ENCODE results near the gene SPP1.
A peak's percentile ranks its signal among the peaks of the same experiment; 100 is the strongest.
"Not testable (repeated sequence)": the region's sequence is repeated elsewhere in the genome, so short reads cannot be mapped to it uniquely, and the experiment has no call there.

Gene SPP1

DNA sequence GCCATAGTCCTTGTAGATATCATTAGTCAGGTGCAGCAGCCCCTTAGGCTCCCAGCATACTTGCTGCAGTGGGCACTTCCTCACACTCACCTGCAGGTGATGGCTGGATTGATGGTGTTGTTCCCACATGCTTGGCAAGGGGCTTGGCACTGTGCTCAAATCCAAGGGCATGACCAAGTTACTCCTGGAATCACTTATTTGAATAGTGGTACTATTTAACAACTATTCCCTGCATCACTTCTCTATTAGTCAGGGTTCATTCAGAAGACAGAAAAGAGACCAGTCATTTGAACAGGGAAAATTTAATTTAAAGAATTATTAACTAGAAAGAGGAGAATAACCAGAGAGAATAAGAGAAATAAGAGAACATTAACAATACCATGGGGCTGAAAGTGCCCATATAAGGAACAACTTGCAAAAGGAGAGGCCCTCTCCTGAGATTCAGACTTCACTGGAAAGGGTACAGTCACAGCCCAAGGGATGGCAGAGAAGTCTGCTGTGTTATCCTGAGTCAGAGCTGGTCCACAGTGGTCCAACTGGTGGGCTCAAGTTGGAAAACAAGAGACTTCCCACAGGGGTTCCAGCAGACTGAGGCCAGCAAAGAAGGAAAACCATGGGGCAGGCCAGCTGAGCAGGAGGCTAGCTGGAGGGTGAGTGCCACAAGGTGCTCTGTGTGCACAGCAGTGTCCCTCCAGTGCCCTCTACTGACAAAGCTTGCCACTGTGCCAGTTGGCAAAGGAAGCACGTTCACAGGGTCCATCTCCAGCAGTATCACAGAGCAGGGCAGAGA is 9.8 kb downstream of the SPP1 start:
- peak; percentile 21 for DNase-seq

DNA sequence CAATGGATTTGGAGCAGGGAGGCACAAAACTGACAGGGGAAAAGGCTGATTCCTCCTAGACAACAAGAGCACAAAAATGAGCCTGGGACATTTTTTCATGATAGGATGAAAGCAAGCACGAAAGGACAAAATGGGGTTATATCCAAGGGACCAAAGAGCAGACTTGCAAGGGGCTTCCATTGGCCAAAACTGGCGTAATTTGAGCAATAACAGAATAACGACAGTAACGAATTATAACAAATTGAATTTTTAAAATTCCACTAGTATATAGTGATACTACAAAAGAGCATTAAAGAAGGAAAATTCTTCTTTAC is 10.3 kb downstream of the SPP1 start:
- DNase-seq = no peak

DNA sequence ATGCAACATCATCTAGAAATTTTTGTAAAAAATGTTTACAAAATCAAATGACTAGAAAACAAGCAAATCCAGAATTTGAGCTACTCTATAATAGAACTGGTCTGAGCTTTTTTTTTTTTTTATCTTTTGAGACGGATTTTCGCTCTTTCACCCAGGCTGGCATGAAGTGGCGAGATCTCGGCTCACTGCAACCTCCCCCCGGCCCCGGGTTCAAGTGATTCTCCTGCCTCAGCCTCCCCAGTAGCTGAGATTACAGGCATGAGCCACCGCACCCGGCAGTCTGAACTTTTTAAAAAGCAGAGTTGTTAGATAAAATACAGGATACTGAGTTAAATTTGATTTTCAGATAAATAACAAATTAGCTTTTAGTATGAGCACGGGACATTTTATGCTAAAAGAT is 11.0 kb downstream of the SPP1 start:
- no peak for DNase-seq

DNA sequence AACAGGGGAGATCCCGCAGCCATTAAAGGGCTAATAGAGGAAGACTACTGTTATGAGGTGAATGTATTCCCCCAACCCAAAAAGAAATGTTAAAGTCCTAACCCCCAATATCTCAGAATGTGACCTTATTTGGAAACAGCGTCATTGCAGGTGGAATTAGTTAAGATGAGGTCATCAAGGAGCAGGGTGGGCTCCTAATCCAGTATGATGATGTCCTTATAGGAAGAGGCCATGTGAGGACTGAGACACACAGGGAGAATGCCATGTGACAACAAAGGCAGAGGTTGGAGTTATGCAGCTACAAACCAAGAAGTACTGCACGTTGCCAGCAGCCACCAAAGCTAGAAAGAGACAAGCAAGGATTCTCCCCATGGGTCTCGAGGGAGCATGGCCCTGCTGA is 14.3 kb downstream of the SPP1 start:
- DNase-seq = no peak

DNA sequence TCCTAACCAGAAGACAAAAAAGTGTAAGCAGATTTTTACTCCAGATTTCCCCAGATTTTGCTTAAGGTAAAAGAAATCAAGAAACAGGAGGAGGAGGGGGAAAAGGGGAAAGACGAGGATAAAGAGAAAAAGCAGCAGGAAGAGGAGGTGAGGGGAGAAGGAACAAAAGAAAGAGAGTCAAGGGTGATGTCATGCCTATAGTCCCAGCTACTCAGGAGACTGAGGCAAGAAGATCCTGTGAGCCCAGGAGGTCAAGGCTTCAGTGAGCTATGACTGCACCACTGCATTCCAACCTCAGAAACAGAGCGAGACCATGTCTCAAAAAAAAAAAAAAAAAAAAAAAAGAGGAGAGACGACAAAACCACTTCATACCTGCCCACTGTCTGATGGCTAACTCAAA is 19.9 kb downstream of the SPP1 start:
- no peak for DNase-seq

DNA sequence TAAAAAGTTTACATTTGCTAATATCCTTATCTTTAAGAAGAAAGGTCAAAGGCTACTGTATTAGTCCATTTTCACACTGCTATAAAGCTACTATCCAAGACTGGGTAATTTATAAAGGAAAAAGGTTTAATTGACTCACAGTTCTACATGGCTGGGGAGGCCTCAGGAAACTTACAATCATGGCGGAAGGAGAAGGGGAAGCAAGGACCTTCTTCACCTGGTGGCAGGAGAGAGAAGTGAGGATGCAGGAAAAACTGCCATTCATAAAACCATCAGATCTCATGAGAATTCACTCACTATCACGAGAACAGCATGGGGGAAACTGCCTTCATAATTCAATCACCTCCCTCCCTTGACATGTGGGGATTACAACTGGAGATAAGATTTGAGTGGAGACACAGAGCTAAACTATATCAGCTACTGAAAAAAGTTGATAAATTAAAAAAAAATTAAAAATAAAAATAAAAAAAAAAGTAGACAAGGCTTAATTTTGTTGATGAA is 23.7 kb downstream of the SPP1 start:
- not testable (repeated sequence) for DNase-seq

DNA sequence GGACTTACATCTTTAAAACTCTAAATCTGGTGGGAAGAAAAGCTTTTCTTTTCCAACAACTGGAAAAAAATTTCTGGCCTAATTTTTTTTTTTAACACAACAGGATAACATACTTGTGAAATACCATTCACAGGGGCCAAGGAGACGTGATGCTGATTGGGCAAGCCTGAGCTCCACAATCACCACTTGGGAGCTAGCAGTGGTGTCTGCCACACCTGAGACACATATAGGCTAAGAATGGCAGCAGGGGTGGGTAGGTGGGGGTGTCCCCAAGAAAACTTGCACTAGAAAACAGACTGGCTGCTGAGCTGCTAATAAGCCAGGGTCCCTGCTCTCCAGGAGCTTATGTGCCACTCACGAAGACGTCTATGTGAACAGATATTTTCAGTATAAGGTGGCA is 26.4 kb downstream of the SPP1 start:
- no peak for DNase-seq

DNA sequence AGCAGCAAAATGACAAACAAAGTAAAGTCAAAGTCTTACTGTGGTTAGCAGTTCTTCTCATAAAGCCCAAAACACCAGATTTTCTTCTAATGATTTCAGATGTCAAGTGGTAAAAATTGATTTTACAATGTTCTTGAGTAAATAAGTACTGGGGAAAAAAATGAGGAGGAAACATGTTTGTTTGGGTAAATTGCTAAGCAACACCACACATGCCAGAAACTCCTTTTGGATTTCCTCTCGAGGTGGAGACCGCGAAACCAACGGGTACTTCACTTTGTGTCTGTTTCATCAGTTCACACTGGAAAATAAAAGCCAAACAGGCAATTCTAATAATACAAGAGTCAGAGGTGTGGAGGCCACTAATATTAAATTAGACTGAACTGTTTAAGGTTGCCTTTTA is 27.3 kb downstream of the SPP1 start:
- DNase-seq = no peak

DNA sequence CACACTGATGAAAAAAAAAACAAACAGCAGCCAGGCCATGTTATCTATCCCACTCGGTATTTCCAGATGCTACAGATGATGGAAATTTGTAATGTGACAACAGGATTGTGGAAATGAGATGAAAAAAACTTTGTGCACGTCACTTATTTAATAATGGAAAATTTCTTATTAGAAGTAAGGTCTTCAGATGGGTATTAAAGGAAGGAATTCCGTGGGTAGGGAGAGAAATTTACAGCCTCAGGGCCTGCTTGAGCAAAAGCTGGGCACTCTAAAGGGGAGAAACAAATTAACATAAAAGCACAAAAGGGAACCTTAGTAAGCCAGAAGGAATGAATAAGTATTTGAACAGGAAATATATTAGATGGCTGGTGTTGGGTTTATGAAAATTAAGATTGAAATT is 27.7 kb downstream of the SPP1 start:
- no peak for DNase-seq

DNA sequence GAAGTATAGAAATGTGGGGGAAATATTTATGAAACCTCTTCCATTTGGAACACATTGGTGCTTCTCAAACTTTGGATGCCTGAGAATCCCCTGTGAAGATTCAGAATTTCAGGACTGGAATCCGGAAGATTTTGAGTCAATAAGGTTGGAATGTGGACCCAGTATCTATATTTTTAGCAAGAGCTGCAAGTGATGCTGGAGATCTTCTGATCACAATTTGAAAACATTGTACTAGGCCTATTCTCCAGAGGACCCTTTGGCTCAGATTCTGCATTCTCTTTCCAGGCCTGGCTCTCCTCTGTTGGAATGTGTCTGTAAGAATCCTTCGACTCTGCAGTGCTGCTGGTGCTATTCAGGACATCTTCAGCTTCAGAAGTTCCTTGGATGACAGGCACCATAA is 29.6 kb downstream of the SPP1 start:
- no peak for DNase-seq

DNA sequence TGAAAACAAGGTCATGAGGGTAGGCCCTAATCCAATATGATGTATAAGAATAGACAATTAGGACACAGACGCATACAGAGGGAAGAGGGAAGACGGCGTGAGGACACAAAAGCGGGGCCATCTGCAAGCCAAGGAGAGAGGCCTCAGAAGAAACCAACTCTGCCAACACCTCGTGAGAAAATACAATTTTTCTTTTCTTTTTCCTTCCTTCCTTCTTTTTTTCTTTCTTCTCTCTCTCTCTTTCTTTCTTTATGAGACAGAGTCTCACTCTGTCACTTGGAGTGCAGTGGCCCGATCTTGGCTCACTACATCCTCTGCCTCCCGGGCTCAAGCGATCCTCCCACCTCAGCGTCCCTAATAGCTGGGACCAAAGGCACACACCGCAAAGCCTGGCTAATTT is 30.4 kb downstream of the SPP1 start:
- no peak for DNase-seq

DNA sequence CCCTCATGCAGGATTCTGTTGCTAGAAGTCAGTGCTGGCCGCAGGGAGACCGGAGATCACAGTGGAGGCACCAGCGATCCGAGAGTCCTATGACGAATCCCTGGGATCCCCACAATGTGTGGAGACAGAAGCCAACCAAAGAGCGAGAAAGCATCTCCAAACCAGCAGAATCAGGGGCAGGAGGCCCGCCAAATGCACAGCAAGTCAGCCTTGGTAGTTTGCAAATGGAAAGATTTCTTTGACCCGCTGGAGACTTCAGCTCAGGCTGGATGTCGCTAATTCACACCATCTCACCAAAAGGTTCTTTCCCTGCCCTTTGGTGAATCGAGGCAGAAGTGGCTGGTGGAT is 31.4 kb downstream of the SPP1 start:
- DNase-seq = no peak

DNA sequence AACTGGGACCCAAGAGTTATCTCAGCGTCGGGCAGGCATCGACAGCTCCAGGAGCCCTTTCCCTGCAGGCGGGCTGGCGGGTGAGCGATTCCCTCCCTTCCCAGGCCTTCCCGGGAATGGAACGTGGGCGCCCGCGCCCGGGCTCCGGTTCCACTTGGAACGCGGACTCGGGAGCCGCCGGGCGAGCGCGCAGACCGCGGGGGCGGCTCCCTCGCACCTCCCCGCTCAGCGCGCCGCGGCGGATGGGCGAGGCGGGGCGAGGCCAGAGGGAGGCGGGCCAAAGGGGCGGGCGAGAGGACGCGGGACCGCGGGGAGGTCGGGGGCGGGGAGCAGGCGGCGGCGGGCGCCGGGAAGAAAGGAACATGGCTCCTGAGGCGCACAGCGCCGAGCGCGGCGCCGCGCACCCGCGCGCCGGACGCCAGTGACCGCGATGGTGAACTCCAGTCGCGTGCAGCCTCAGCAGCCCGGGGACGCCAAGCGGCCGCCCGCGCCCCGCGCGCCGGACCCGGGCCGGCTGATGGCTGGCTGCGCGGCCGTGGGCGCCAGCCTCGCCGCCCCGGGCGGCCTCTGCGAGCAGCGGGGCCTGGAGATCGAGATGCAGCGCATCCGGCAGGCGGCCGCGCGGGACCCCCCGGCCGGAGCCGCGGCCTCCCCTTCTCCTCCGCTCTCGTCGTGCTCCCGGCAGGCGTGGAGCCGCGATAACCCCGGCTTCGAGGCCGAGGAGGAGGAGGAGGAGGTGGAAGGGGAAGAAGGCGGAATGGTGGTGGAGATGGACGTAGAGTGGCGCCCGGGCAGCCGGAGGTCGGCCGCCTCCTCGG is 32.0 kb downstream of the SPP1 start, which contains the start of gene PKD2:
TSS of gene PKD2 (plus strand) at position 332 of the 818 bp plus-strand sequence. CDS start at position 431, 99 bp downstream.
- DNase-seq = peak; percentile 88

DNA sequence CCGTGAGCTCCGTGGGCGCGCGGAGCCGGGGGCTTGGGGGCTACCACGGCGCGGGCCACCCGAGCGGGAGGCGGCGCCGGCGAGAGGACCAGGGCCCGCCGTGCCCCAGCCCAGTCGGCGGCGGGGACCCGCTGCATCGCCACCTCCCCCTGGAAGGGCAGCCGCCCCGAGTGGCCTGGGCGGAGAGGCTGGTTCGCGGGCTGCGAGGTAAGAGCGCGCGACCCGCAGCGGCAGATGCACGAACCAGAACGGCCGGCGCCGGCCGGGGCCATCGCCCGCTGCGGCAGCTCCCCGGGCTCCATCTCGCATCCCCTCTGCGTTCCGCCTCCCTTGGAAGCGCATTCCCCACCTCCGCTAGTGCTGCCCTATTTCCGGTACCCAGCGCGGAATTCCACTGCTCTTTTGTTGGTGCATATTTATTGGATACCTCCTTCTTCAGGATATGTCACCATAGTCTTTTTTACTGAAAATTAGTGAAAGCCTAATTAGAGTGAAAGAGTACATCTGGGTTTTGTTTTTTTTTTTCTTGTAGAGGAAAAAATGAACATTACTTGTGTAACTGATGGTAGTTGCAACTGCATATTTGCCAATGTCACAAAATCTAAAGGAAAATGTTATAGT is 32.7 kb downstream of the SPP1 start:
- DNase-seq = peak; percentile 87

DNA sequence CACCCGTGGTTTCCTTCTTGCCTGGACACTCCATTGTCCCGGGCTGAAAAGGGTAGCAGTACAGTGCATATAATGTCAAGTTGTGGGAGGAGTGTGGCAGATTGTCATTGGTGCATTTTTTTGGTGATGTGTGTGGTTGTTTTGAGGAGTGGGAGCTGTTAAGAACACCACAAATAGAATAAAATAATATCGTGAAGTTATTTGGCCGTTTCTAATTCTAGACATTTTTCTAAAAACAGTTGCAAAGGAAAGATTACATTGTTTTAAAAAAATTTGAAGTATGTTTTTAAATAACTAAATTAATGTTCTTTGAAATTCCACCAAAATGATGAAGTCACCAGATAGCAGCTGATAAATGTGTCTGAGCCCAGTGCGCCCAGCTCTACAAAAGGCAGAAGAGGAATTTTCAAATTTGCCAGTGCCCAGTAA is 33.2 kb downstream of the SPP1 start:
- DNase-seq = no peak

DNA sequence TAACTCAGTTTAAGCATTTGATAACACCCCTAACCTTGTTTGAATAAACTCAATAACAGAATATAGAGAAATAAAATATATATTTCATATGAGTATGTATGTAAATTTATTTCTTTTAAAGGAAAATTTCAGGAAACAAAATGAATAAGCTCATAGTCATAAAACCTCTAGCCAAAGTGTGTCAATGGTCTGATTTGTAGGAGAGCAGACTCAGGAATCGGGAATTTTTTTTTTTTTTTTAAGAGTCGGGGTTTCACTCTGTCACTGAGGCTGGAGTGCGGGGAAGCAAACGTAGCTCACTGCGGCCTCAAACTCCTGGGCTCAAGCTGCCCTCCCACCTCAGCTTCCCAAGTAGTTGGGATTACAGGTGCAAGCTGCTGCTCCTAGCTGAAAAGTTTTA is 34.4 kb downstream of the SPP1 start:
- DNase-seq = no peak

DNA sequence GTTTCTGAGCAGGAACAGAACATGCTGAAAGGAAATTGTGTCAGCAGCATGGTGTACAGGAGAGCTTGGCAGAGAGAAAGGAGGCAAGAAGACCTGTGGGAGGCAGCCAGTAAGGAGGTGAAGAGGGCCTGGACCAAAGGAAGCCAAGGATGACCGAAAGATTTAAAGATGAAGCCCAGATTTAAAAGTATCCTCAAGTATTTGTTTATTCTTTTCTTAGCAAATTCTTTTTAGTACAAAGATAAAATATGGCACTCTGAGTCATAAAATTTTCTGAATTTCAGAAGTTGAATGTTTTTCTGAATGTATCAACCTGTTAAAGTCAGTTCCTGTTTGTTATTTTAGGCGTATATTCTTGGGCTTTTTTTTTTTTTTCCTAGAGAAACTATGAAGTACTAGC is 35.5 kb downstream of the SPP1 start:
- no peak for DNase-seq

DNA sequence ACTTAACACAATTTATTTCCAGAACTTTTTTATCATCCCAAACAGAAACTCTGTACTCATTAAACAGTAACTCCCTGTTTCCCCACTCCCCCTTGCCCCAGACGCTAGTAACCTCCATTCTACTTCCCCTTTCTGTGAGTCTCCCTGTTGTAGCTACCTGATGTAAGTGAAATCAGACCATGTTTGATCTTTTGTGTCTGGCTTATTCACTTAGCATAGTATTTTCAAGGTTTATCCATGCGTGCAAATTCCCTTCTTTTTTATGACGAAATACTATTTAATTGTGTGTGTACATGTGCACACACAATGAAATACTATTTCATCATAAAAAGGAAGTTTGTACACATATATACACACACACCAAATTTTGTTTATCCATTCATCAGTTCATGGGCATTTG is 37.1 kb downstream of the SPP1 start:
- DNase-seq = no peak

DNA sequence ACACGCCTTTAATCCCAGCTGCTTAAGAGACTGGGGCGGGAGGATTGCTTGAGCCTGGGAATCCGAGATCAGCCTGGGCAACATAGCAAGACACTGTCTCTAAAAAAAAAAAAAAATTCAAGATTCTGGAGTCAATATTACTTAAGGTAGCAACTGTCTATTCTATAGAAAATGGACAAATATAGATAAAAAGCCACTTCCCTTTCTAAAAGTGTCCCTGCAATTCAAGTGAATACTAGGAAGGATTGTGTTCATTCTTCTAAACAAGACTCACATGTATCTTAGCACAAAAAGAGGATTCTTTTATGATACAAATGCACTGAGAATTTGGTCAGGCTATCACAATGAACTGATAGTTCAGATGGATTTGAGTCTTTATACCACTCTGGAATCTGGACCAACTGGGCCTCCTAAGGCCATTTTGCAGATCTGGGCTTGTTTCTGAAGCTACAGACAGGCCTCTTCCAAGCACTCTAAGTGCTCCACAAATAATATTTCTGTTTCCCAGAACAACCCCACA is 38.9 kb downstream of the SPP1 start:
- DNase-seq = no peak

DNA sequence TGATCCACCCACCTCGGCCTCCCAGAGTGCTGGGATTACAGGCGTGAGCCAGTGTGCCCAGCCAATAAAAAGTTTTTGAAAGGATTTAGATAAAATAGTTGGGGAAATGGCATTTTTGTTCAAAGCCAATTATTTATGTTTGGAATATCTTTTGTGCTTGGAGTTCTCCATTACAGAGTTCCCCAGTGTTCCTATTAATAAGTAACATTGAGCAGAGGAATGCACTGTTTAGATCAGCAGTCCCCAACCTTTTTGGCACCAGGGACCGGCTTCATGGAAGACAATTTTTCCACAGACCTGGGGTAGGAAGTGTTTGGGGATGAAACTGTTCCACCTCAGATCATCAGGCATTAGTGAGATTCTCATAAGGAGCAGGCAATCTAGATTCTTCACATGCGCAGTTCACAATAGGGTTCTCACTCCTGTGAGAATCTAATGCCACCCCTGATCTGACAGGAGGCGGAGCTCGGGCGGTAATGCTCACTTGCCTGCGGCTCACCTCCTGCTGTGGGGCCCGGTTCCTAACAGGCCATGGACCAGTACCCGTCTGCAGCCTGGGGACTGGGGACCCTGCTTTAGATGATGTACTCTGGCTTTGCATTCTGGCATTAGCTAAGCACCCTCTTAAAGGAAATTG is 40.3 kb downstream of the SPP1 start:
- peak; percentile 35 for DNase-seq

DNA sequence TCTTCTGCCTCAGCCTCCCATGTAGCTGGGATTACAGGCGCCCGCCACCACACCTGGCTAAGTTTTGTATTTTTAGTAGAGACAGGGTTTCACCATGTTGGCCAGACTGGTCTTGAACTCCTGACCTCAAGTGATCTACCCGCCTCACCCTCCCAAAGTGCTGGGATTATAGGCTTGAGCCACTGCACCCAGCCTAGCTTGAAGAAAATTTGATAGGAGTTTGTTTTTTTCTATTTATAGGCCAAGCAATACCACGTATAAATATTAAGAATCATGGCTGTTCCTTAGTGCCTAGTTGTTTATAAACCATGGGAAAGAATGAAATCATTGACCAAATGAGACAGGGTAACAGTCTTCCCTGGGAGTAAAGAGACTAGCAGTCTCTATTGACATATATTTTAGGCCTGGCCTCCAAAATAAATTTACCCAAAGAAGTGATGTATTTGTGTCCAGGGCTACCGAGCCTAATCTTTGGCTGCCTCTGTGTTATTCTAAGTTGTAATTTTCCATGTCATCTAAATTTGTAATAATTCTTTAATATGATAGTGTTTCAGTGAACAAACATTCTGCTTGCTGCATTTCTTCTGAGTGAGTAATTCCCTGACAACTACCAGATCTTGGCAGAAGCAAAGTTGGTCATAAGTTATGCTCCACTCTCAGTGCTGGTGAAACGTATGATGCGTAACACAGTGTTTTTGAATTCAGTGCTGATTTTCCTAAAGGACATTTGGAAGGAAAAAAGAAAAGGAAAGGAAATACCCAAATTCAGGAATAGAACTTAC is 42.2 kb downstream of the SPP1 start:
- DNase-seq = no peak

DNA sequence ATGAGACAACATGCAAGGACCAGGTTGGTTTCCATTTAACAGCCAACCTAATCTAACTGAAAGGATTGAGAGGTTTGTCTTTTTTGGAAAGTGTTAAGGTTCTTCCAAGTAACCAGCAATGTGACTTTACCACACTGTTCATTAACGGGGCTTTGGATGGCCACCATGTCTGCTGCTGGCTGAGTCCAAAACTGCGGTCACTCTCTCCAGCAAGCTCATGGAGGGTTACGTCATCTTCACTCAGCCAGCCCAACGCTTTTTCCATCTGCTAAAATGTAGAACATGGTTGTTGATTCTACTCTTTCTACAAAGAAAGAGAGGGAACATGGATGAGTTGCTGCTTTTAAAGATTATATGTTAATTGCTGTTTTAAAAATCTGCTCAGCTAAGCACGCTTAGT is 43.0 kb downstream of the SPP1 start:
- DNase-seq = no peak
